HG02678 (cell line): ENCODE data around the gene PRM2.
"Not testable (repeated sequence)": the region's sequence is repeated elsewhere in the genome, so short reads cannot be mapped to it uniquely, and the experiment has no call there.

Experiments used
- ATAC-seq: cut with Tn5 transposase; IDR thresholded peaks from one replicate; pipeline ENCODE4 v1.9.1; 2021; ENCODE audit warnings: mild to moderate bottlenecking, moderate library complexity; ENCODE audit not compliant: unreplicated experiment

The PRM2 gene

DNA sequence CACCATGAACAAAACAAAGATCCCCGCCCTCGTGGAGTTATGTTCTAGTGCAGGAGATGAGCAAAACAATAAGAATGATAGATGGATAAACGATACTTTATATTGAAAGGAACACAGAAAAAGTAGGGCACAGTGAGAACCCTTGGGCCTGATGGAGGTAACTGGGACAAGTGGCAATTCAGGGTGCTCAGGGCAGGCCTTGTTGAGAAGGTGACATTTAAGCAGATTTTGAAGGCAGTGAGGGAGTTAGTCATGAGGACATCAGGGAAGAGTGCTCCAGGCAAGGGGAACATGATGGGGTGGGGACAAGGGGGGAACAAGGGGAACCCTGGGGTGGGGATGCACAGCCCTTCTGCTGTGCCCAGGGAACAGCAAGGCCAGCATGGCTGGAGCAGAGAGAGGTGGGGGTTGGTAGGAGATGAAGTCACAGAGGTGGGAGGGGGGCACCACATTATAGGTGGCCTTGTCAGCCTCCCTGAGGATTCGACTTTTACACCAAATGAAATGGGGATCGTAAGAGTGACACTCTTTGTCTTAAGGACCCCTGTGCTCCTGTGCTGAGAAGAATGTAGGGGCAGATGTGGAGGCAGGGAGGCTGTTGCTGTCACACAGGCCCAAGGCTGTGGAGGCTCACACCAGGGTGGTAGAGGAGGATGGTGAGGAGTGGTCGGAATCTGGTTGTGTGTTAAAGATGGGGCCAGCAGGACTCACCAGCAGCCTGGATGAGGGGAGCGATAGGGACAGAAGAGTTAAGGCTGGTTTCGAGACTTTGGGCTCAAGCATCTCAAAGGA, 14.0 kb upstream of the PRM2 start:
- no peak for ATAC-seq

DNA sequence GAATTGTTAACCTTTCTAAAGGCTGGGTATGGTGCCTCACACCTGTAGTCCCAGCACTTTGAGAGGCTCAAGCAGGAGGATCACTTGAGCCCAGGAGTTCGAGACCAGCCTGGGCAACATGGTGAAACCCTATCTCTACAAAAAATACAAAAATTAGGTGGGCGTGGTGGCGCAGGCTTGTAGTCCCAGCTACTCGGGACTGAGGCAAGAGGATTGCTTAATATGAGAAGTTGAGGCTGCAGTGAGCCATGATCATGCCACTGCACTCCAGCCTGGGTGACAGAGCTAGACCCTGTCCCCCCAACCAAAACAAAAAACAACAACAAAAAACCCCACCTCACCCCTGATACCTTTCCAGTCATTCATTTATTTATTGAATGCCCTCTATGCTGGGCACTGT, 13.4 kb upstream of the PRM2 start:
- ATAC-seq, result not testable (repeated sequence)

DNA sequence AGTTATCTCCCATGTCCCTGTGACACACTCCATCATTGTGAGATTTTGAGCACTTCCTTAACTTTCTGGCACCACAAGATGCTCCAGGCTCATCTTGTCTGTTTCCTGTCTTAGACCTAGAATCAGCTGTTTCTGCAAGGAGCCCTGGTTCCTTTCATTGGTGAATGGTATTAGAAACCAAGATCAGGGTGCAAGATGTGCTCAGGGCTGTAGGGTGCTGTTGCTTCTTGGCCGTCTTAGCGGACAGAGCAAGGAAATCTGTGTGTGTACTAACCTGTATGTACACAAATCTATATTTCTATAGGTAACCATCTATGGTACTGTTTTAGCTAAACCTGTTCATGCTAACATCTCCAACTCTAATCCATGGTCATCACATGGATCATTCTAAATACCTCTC, 12.9 kb upstream of the PRM2 start:
- no peak for ATAC-seq

DNA sequence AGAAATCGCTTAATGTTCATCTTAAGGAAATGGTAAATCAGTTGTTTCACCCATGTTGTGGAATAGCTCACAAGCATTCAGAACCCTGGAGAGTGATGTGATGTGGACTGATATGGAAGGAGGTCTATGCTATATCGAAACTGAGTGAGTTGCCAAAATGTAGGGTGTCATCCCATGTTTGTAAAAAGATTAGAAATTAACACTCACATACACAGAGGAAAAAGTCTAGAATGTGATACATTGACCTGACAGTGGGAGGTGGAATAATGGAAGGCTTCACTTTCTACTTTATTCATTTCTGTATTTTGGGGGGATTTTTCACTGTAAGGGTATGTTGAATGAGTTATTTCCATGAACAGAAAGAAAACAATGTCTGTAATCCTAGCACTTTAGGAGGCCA, 9.6 kb upstream of the PRM2 start:
- ATAC-seq, result no peak

DNA sequence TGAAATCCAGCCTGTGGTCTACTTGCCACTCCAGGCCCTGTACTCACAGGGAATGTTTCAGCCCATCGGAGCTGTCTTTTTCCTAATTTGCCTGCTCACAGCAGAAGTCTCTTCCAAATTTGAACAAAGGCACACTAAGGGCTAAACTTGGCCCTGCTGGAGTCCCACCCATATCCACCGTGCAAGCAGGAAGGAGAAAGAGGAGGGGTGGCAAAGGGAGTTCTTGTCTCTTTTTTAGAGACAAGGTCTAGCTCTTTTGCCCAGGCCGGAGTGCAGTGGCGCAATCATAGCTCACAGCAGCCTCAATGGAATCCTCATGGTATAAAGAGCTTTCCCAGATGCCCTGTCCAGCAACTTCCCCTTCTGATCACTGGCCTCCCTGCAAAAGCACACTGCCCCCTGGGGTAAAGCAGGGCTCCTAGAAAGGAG, 7.6 kb upstream of the PRM2 start:
- ATAC-seq, result no peak

DNA sequence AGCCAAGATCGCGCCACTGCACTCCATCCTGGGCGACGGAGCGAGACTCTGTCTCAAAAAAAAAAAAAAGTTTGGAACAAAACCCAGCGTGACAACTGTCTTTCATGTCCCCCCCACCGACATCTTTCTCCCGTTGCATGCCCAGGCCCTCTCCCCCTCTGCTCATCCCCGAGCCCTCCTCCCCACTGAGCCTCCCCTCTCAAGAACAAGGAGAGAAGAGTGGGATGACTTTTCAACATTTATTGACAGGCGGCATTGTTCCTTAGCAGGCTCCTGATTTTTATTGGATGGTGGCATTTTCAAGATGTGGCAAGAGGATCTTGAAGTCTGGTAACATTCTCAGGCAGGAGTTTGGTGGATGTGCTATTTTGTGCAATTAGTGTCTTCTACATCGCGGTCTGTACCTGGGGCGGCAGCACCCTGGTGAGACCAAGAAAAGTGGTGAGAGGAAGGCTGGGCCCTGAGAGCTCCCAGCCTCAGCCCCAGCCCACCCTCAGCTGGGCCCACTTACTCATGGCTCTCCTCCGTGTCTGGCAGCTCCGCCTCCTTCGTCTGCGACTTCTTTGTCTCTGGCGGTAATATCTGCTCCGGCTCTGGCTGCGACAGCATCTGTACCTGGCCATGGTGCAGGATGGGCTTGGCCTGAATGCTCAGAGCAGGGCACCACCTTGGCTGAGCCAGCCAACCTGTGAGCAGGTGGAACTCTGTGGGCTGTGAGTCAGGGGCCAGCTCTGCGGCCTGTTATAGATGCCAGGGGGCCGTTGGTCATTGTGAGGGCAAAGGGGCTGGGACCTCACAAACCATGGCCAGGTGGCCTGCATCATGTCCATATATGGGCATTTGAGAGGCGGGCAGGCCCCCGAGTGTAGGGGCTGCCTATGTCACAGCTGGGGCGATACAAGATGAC, 4.6 kb upstream of the PRM2 start, which contains the start of gene PRM1:
TSS of gene PRM1 (minus strand) at position 715 of the 907 bp plus-strand sequence. CDS start at position 623, 92 bp downstream.
- no peak for ATAC-seq

DNA sequence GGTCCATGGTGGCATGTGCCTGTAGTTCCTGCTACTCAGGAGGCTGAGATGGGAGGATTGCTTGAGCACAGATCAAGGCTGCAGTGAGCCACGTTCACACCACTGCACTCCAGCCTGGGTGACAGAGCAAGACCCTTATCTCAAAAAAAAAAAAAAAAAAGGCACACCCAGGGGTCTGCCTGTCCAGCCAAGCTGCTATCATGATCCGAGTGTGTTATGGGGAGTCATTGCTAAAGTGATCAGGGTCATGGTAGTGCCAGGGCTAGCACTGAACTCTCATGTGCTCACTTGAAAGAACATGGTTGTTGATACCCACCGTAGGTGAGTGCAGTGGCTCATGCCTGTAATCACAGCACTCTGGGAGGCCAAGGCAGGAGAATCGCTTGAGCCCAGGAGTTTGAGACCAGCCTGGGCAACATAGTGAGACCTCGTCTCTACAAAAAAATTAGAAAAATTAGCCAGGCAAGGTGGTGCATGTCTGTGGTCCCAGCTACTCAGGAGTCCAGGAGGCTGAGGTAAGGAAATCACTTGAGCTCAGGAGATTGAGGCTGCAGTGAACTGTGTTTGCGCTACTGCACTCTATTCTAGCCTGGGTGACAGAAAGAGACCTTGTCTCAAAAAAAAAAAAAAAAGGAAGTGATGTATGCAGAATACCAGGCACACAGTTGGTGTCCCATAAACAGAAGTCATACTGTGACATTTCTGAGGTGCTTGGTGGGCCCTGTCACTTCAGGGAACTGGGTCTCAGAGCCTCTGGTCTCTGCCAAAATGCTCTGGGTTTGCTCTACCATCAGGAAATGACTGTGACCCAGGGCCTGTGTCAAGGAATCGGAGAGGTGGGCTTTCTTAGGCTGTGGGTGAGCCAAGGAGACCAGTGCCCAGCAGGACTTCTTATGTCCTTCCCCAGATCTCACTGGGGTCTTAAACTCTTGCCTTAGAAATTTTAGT, 2.7 kb upstream of the PRM2 start:
- no peak for ATAC-seq

DNA sequence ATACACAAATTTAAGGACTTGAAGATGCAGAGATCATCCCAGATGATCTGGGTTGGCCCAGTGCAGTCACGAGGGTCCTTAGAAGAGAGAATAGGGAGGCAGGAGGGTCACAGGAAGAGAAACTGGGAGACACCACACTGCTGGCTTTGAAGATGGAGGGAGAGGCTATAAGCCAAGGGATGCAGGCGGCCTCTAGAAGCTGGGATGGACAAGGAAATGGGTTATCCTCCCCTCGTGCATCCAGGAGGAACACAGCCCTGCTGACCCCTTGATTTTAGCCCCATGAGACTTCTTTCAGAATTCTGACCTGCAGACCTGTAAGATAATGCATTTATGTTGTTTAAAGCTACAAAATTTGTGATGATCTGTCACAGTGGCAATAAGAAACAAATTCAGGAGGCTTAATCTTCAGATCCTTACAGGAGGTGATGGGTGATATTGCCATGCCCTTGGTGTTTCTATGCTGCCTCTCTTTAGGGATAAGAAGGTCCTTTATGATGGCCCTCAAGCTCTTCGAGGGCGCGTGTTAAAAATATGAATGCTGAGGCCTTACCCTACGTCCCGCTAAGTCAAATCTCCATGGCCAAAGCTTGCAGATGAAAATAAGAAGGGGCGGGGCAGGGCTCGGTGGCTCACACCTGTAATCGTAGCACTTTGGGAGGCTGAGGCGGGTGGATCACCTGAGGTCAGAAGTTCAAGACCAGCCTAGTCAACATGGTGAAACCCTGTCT, 1.5 kb upstream of the PRM2 start:
- ATAC-seq, result no peak

DNA sequence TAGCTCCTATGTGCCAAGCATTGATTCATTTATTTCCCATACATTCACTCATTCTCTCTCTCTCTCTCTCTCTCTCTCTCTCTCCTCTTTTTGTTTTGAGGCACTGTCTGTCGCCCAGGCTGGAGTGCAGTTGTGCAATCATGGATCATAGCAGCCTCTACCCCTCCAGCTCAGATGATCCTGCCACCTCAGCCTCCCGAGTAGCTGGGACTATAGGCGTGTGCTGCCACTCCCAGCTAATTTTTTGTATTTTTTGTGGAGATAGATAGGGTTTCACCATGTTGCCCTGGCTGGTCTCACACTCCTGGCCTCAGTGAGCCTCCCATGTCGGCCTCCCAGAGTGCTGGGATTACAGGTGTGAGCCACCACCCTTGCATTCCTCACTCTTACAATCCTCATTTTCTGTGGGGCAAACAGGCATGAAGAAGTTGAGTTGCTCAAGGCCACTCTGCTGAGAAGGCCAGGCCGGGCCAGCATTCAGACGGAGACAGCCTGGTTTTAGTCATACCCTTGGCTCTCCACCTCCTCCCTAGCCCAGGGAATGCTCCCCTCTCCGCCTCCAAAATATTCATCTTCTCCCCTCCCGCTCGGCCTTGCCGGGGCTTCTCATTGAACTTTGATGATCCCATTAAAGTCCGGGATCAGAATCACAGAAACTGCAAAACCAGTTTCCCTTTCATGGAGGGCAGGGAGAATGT, 765 bp upstream of the PRM2 start:
- no peak for ATAC-seq

DNA sequence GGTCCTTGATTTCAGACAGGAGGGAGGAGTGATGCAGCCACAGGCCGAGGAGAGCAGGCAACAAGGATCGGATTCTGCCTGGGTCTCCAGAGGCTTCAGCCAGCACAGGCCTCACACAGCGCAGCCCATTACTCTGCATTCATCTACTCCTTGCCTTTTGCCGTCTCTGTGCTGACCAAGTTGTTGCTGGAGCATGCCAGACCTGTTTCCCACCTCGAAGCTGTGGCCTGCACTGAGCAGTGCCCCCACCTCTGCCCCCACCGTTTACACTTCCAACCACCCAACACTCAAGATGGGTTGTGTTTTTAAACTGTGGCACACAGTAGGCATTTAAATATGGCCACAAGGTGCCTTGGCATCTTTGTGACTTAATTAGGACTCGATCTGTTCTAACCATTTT, 1.3 kb downstream of the PRM2 start:
- no peak for ATAC-seq

DNA sequence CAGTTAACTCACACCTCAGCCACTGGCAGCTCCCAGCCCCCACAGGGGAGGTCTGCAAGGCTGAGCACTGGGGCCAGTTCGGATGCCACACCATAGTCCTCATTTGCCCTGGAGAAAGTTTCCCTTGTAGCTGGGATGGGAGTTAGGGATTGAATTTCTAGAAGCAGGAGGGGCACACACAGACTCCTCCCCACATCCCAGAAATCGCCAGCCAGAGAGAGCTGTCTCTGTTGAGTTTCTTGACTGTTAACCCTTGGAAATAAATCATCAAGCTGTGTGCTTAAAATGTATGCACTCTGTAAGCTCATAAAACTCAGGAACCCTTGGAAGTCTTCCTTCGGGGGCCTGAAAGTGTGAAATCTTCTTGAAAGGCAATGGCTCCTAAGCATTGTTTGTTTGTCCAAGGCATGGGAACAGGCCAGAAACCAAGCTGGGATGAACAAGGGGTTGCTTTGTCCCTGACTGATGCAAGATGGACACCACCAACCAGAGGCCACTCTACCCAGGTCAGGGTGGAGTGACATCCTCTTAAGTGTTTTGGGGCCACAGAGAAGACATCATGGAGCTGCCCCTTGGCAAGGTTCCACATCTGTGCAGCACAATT, 2.5 kb downstream of the PRM2 start:
- ATAC-seq, result no peak

DNA sequence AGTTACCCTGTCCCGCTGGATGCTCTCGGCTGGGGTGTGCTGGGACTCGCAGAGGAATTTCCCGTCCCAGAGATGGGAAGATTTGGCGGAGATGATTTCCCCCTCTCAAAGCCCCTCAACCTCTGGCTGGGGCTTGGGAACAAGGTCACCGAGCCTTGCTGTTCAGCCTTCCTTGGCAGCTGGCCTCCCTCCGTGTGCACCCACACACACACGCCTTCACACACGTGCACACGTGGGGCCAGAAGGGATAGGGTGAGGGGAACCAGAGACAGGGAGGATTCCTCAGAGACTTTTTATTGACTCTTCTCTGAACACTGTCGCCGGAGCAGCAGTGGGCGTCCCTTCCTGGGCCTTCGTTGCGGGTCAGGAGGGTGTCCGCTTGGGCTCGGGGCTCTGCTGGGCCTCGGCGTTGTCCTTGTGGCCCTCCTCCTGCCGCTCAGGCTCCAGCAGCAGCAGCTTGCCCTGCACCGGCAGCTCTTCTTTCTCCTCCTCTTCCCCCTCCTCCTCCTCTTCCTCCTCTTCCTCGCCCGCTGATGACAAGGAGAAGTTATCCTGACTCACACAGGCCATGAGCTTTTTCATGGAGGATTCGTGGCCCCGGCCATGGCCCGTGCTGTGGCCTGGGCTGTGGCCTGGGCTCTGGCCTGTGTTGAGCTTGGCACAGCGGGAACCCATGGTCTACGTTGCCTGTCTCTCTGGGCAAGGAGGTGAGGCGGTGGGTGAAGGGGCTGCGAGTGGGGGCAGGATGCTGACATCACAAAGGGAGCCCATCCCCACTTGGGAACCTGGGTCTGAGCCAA, 3.2 kb downstream of the PRM2 start, which contains the start of gene PRM3:
TSS of gene PRM3 (minus strand) at position 709 of the 800 bp plus-strand sequence. CDS start at position 675, 34 bp downstream.
- no peak for ATAC-seq

DNA sequence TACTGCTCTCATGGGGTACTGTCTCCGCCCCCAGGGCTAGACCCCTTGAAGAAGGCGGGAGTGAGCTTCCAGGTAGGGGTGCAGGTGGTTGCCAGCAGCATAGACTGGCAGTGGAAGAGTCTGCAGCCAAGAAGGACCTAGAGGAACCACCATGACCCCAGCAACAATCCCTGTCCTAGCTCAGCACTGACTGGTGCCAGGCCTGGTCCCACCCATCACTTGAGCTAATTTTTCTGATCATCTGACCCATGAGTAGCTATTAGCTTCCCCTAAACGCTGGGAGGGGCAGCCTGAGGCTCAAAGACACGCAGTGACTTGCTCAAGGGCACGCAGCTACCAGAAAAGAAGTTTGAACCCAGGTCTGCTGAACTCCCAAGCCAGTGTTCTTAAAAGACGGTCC, 3.8 kb downstream of the PRM2 start:
- no peak for ATAC-seq

DNA sequence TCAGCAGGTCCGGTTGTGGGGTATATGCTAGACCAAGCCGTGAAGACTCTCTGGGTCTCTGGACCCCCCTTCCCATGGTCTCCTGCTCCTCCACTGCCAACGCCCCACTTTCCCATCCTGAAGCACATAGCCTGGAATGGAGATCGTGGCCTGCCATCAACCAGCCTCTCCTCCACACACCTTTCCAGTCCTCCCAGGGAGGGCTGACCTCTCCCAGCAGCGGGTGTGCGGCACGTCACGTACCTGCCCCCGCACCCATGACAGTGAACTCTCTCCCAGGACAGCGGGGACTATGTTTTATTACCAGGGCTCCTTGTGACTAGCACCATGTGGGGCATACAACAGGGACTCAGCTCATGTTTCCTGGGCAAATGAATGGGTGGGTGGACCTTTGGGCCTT, 4.7 kb downstream of the PRM2 start:
- ATAC-seq, result no peak

DNA sequence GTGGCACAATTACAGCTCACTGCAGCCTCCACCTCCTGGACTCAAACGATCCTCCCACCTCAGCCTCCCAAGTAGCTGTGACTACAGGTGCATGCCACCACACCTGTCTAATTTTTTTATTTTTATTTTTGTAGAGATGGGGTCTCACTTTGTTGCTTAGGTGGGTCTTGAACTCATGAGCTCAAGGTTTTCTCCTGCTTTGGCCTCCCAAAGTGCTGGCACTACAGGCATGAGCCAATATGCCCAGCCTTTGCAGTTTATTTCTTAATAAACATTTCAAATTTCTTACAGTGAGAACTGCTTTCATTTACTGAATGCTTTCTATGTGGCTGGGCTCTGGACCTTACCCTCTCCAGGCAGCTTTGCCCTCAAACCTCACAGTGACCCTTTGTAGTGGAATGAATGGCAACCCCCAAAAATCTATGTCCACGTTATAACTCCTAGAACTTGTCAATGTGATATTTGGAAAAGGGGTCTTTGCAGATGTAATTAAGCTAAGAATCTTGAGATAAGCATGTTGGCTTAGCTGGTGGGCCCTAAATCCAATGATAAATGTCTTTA, 5.6 kb downstream of the PRM2 start:
- ATAC-seq, result no peak

DNA sequence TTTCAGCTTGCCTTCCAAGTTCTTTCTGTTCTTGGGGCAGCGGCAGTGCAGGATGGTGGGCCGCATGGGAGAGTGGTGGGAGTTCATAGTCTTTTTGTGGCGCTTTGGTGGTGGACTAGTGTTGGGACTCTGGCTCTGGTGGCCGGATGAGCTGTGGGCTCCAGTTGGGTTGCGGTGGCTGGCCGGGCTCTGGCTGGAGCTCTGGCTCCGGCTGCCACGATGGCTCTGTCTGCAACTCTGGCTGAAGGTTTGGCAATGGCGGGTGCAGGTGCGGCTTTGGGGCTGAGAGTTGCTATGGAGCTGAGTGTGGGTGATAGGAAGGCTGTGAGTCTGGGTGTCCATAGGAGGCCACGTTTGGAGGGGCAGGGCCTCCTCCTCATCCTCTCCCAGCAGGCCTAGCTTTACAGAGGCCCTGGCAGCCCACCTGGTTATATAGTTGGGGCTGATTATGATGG, 7.3 kb downstream of the PRM2 start, which contains the start of gene TNP2:
TSS of gene TNP2 (minus strand) at position 405 of the 455 bp plus-strand sequence. CDS start at position 342, 63 bp downstream.
- ATAC-seq, result no peak

DNA sequence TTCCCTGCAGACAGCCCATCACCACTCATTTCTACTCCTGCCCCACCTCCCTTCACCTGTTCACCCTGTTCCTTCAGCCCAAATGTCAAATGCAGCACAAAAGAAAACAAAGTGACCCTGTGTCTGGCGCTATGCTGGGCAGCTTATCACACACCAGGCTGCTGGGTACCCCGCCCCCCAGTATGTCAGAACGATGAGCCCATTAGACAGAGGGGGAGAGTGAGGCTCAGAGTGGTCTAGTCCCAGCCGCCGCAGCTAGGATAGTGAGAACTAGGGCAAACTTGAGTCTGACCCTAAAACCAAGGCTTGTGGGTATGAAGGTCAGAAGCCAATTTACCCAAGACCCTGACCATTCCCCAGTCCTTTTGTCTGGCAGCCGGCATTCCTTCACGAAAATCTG, 11.2 kb downstream of the PRM2 start:
- no peak for ATAC-seq
